ENCODE data around the gene ITGB3. TPM values are rescaled to one million over a fixed set of nuclear protein-coding genes. Genes with fewer than 3 reads are reported as not detected.

Gene ITGB3
- total and polyA plus RNA-seq, 9 donors, result 1.7 to 9.4 (median 2.9) TPM

GRCh38 chr17:47205419-47205963, 48.1 kb upstream of the ITGB3 start:
- no peak for TF ChIP-seq POLR2A (IDR thresholded peaks at IDR 0.05)
- no peak for TF ChIP-seq EP300 (IDR thresholded peaks at IDR 0.05)
- TF ChIP-seq CTCF (IDR thresholded peaks at IDR 0.05), result no peak
- peak; percentile 38 to 64 (median 48) for DNase-seq
- no peak overlapping the region for H3K4me3 ChIP-seq
- no peaks in the 10 kb centered on the region for H3K36me3 ChIP-seq
- peak overlapping the region in 1 of 2 donors; percentile 72 for H3K27ac ChIP-seq
- H3K9me3 ChIP-seq, result no peaks in the 10 kb centered on the region
- 18 to 32% (median 20%) methylated on average over 9 of the region's 9 CpGs for WGBS, 3 donors
- no peaks in the 10 kb centered on the region for H3K27me3 ChIP-seq
- H3K4me1 ChIP-seq (ENCODE audit: insufficient read depth), result peaks cover 9% of the 10 kb centered on the region
- intact Hi-C loops (cut with DNase I), result no loop called here

GRCh38 chr17:47207143-47208067, 46.2 kb upstream of the ITGB3 start:
- Histone ChIP-seq H3K27me3 (no peaks in the 10 kb centered on the region), H3K4me3 (no peak overlapping the region), H3K36me3 (no peaks in the 10 kb centered on the region), H3K9me3 (no peaks in the 10 kb centered on the region), H3K4me1 (ENCODE audit: insufficient read depth) (peaks cover 9% of the 10 kb centered on the region), H3K27ac (no peak overlapping the region)
- intact Hi-C loops (cut with DNase I), result no loop called here
- no peak for DNase-seq
- 87 to 89% (median 87%) methylated on average over 8 of the region's 8 CpGs for WGBS, 3 donors
- TF ChIP-seq EP300 (IDR thresholded peaks at IDR 0.05) (no peak), CTCF (IDR thresholded peaks at IDR 0.05) (no peak), POLR2A (IDR thresholded peaks at IDR 0.05) (no peak)

DNA sequence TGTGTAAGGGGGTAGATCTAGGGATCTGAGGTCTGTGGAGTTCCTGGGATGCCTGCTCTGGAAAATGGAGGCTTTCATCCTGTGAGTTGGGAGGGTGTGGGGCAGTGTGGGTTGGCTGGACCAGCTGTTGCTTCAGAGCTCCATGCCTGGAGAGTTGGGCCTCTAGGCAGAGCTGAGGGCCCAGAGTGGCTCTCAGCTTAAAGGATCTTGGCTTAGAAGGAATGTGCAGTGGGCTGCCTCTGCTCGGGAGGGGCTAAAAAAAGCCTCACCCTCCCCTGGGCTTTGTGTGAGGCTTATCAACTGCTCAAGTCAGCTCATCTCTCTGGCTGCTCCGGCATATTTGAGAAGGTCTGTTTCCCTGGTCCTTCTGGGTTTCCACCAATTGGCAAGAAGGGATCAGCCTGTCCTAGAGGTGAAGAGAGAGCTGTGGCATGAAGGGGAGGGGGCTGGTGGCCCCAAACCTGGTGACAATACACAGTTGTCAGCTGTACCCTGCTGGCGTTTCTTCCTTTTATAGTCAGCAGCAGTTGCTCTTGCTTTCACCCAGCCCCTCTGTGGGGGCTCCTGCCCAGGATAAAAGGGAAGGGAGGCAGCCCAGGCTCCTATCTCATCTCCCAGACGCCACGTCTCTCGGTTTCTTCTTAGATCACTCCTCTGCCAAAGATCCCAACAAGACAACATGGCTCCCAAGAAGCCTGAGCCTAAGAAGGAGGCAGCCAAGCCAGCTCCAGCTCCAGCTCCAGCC, 44.7 kb upstream of the ITGB3 start, which contains the start of gene MYL4:
MYL4 (plus strand) TSS at position 605 of the 745 bp plus-strand sequence; CDS start at position 680, 75 bp downstream.
- Histone ChIP-seq H3K4me1 (ENCODE audit: insufficient read depth) (peaks cover 9% of the 10 kb centered on the region), H3K4me3 (no peak within 1 kb of the TSS), H3K27ac (no peak within 1 kb of the TSS), H3K27me3 (no peaks in the 10 kb centered on the region), H3K36me3 (no peaks in the 10 kb centered on the region), H3K9me3 (no peaks in the 10 kb centered on the region)
- DNase-seq, result peak in 1 of 5 donors; percentile 7
- intact Hi-C loops (cut with DNase I), result no loop called here
- no peak for TF ChIP-seq POLR2A (IDR thresholded peaks at IDR 0.05)
- TF ChIP-seq EP300 (IDR thresholded peaks at IDR 0.05), result no peak
- no peak for TF ChIP-seq CTCF (IDR thresholded peaks at IDR 0.05)
- 64 to 71% (median 67%) methylated on average over 6 of the region's 6 CpGs for WGBS, 3 donors

DNA sequence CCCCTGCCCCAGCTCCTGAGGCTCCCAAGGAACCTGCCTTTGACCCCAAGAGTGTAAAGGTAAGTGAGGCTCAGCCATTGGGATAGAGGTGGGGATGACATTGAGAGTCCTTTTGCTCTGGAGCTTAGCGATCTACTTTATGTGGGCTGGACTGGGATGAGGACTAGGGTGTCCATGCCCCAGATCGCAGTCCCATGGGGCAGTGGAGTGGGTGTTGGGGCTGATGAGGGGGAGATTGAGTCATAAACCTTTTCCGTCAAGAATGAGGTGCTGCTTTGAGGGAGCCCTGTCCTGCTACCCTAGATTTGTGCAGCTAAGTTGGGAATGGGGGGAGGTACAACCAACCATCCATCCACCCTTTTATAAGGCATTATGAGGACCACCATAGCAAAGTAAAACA, 44.1 kb upstream of the ITGB3 start:
- DNase-seq, result no peak
- Histone ChIP-seq H3K27ac (no peak overlapping the region), H3K9me3 (no peaks in the 10 kb centered on the region), H3K4me1 (ENCODE audit: insufficient read depth) (peaks cover 9% of the 10 kb centered on the region), H3K36me3 (no peaks in the 10 kb centered on the region), H3K27me3 (no peaks in the 10 kb centered on the region), H3K4me3 (no peak overlapping the region)
- intact Hi-C loops (cut with DNase I), result no loop called here
- TF ChIP-seq POLR2A (IDR thresholded peaks at IDR 0.05) (no peak), EP300 (IDR thresholded peaks at IDR 0.05) (no peak), CTCF (IDR thresholded peaks at IDR 0.05) (no peak)
- WGBS, 3 donors, result 91 to 97% (median 96%) methylated on average over 3 of the region's 3 CpGs

All from ovary (tissue), 9 donors.